PC-9 (cell line): ENCODE data around the gene EGR4.

Source experiments
- CTCF ChIP-seq: fragments of 200-600 bp; sonication (generic); conservative IDR thresholded peaks from 2 replicates; pipeline ENCODE4 v1.6.1; 2017; ENCODE audit warnings: mixed run types, antibody characterized with exemption, mild to moderate bottlenecking, moderate library complexity
- EZH2 ChIP-seq: fragments of 200-600 bp; sonication (generic); IDR thresholded peaks from 2 replicates; pipeline ENCODE4 v1.8.0; 2017; ENCODE audit warnings: antibody characterized with exemption, low read depth

GRCh38 chr2:73265298-73266060 is 27.9 kb downstream of the EGR4 start:
- no peak for TF ChIP-seq CTCF
- TF ChIP-seq EZH2, result no peak
